Stimulated activated CD4-positive, alpha-beta T cell treated with anti-CD3 and anti-CD28 coated beads, Interleukin-1b, Interleukin-23, amount 100 ng/mL, for 48 hours (primary cell): ENCODE data around the gene NUDT5.

Source experiments
- DNase-seq: peaks from one replicate; pipeline ENCODE4 v3.0.0-alpha.2; 2020

NUDT5 gene

GRCh38 chr10:12160664-12161063 is 35.0 kb downstream of the NUDT5 start:
- peak; percentile 10 for DNase-seq

- no peak for DNase-seq
These were observed 37.6 kb downstream of the NUDT5 start for GRCh38 chr10:12158111-12158510.

- no peak for DNase-seq
These were observed 39.1 kb downstream of the NUDT5 start for GRCh38 chr10:12156367-12157123.

- DNase-seq = no peak
These were observed 41.2 kb downstream of the NUDT5 start for GRCh38 chr10:12154516-12154915.

GRCh38 chr10:12150163-12150562 is 45.5 kb downstream of the NUDT5 start:
- no peak for DNase-seq

- no peak for DNase-seq
These were observed 51.2 kb downstream of the NUDT5 start for GRCh38 chr10:12144538-12144937.

GRCh38 chr10:12140038-12140437 is 55.7 kb downstream of the NUDT5 start:
- DNase-seq = no peak

GRCh38 chr10:12135631-12136030 is 60.1 kb downstream of the NUDT5 start:
- DNase-seq = no peak

GRCh38 chr10:12130237-12130872 is 65.3 kb downstream of the NUDT5 start:
- DNase-seq = peak; percentile 37

- DNase-seq = peak; percentile 97
These were observed 66.2 kb downstream of the NUDT5 start, which contains the start of gene SEC61A2 for GRCh38 chr10:12129222-12130111. Gene SEC61A2 (plus strand): TSS chr10:12129677. CDS start chr10:12129788, 111 bp downstream.

- DNase-seq = no peak
These were observed 74.0 kb downstream of the NUDT5 start for GRCh38 chr10:12121673-12122072.
